ENCODE measurements around the gene RNF148. TPM values are rescaled to one million over a fixed set of nuclear protein-coding genes. Genes with fewer than 3 reads are reported as not detected.

The RNF148 gene
- total and polyA plus RNA-seq, 2 of the 8 experiments (the other 6 are each of a cell fraction or from before 2014, with no cell fraction given) = 0.27 to 0.45 TPM

- FAIRE-seq = peak; percentile 7
- ChIA-PET POLR2A (ENCODE audit: partially characterized antibody) (interaction anchor here (0.9 kb wide), 1 partner anchor 13 kb away, joined by 3 read pairs; no protein-coding TSS in a partner anchor), CTCF (ENCODE audit: partially characterized antibody) (interaction anchor here (0.6 to 1.9 kb wide), 8 partner anchors 8 to 347 kb away, joined by 3 to 7 read pairs (median 4); no protein-coding TSS in a partner anchor)
- Histone ChIP-seq H2BK12ac (ENCODE audit: low read depth, low read length) (no peak overlapping the region), H3K36me3 (ENCODE audit: control insufficient read depth in 2 of 4, insufficient read depth in 4 of 4, low read length in 3 of 4) (no peaks in the 10 kb centered on the region), H2AK5ac (ENCODE audit: low read depth, low read length) (no peak overlapping the region), H2BK120ac (replicated peaks; ENCODE audit: low read depth, low read length) (no peak overlapping the region), H4K20me1 (replicated peaks in 1 of 2; ENCODE audit: control insufficient read depth in 1 of 2, insufficient read depth in 2 of 2, low read length in 2 of 2) (no peaks in the 10 kb centered on the region), H3K14ac (ENCODE audit: insufficient read length) (no peak overlapping the region), H2AFZ (ENCODE audit: low read length) (no peak overlapping the region), H3K4ac (replicated peaks; ENCODE audit: insufficient read length, low read depth, low read length) (no peak overlapping the region), H3K4me3 (ENCODE audit: extremely low read depth in 1 of 4, insufficient read depth in 2 of 4, low read depth in 3 of 4, low read length in 4 of 4) (no peak overlapping the region), H3K27ac (ENCODE audit: low read depth, low read length) (no peak overlapping the region), H3K4me2 (ENCODE audit: insufficient read depth in 1 of 2, low read depth in 2 of 2, low read length in 2 of 2) (no peak overlapping the region), H4K5ac (ENCODE audit: insufficient read length, low read depth, low read length) (no peak overlapping the region), H3K23ac (ENCODE audit: insufficient read length) (no peak overlapping the region), H3K4me1 (replicated peaks in 1 of 4; ENCODE audit: control insufficient read depth in 3 of 4, insufficient read depth in 4 of 4, low read length in 3 of 4) (no peaks in the 10 kb centered on the region), H3K9me3 (ENCODE audit: insufficient read depth in 2 of 2, low read depth in 1 of 2, low read length in 1 of 2) (no peaks in the 10 kb centered on the region), H3K23me2 (ENCODE audit: low read depth, low read length) (no peaks in the 10 kb centered on the region), H4K91ac (replicated peaks; ENCODE audit: insufficient read length, low read length) (no peak overlapping the region), H2BK5ac (ENCODE audit: low read depth, low read length) (no peak overlapping the region), H3K9ac (replicated peaks in 1 of 4; ENCODE audit: extremely low read depth in 1 of 4, low read depth in 3 of 4, low read length in 3 of 4) (no peak overlapping the region), H4K8ac (ENCODE audit: extremely low read depth, insufficient read depth, low read length) (no peak overlapping the region), H3K79me2 (ENCODE audit: control insufficient read depth in 1 of 2, insufficient read depth in 2 of 2, low read length in 2 of 2) (no peaks in the 10 kb centered on the region), H3K56ac (replicated peaks; ENCODE audit: insufficient read length, low read depth, low read length) (no peak overlapping the region), H2BK15ac (ENCODE audit: low read length) (no peak overlapping the region), H3K79me1 (ENCODE audit: low read depth, low read length) (no peaks in the 10 kb centered on the region), H3K27me3 (replicated peaks in 1 of 4; ENCODE audit: control insufficient read depth in 3 of 4, extremely low read depth in 1 of 4, insufficient read depth in 3 of 4, low read length in 3 of 4) (no peaks in the 10 kb centered on the region), H2BK20ac (ENCODE audit: low read length) (no peak overlapping the region), H3K18ac (ENCODE audit: extremely low read depth, low read length) (no peak overlapping the region)
- DNase-seq (ENCODE audit: low read depth in 1 of 2, low spot score in 2 of 2) = no peak
- WGBS, 2 experiments (ENCODE audit: extremely low coverage in 1 of 2, insufficient coverage in 1 of 2, insufficient read length in 1 of 2, insufficient replicate concordance in 2 of 2, low coverage in 1 of 2, low lambda C conversion rate in 2 of 2, missing lambda C conversion rate in 1 of 2) = 94% methylated on average over 2 of the region's 2 CpGs; no CpG with 5 or more reads in 1 of the 2 experiments
- no peak for TF ChIP-seq HDAC6 (IDR thresholded peaks at IDR 0.05; ENCODE audit: low read depth, low read length)
- TF ChIP-seq RNF2 (IDR thresholded peaks at IDR 0.05; ENCODE audit: borderline replicate concordance, low read depth, low read length, missing control alignments, poor library complexity, severe bottlenecking) = no peak
- no peak for TF ChIP-seq SUZ12 (IDR thresholded peaks at IDR 0.05; ENCODE audit: low read length)
- TF ChIP-seq ZNF274 (IDR thresholded peaks at IDR 0.05; ENCODE audit: borderline replicate concordance, extremely low read depth, low read length) = no peak
- no peak for TF ChIP-seq CHD1 (IDR thresholded peaks at IDR 0.05; ENCODE audit: low read depth, low read length)
- TF ChIP-seq SIN3A (conservative IDR thresholded peaks at IDR 0.05 in 1 of 2, IDR thresholded peaks at IDR 0.05 in 1 of 2; ENCODE audit: low read depth in 1 of 2, low read length in 2 of 2) = no peak
- no peak for TF ChIP-seq TEAD4 (IDR thresholded peaks at IDR 0.05; ENCODE audit: low read depth, low read length)
- TF ChIP-seq KDM1A (IDR thresholded peaks at IDR 0.05; ENCODE audit: borderline replicate concordance, low read length) = no peak
- no peak for TF ChIP-seq EZH2 (IDR thresholded peaks at IDR 0.05; ENCODE audit: low read depth, low read length, severe bottlenecking)
- no peak for TF ChIP-seq SP4 (IDR thresholded peaks at IDR 0.05; ENCODE audit: low read length)
- no peak for TF ChIP-seq SP2 (IDR thresholded peaks at IDR 0.05; ENCODE audit: low read length)
- TF ChIP-seq EGR1 (IDR thresholded peaks at IDR 0.05; ENCODE audit: borderline replicate concordance, low read depth, low read length) = no peak
- TF ChIP-seq TAF1 (IDR thresholded peaks at IDR 0.05; ENCODE audit: low read depth, low read length) = no peak
- no peak for TF ChIP-seq BRCA1 (IDR thresholded peaks at IDR 0.05; ENCODE audit: low read depth, low read length)
- no peak for TF ChIP-seq POU5F1 (IDR thresholded peaks at IDR 0.05; ENCODE audit: low read depth, low read length)
- TF ChIP-seq CREB1 (IDR thresholded peaks at IDR 0.05) = no peak
These were observed 24.2 kb upstream of the RNF148 start for GRCh38 chr7:122726881-122727280.

Data from H1 (cell line).